Osteoblast (primary cell): ENCODE data around the gene DPP6. TPM values are rescaled to one million over a fixed set of nuclear protein-coding genes. Genes with fewer than 3 reads are reported as not detected.

Source experiments
- DNase-seq: peaks from one replicate; pipeline ENCODE4 v3.0.0; 2011; ENCODE audit warnings: low spot score, mixed read lengths; ENCODE audit not compliant: insufficient read length; ENCODE audit errors: missing footprints
- H2AFZ ChIP-seq: 2 replicates; pipeline ENCODE4 v1.6.0; 2011; ENCODE audit warnings: mild to moderate bottlenecking, low read length
- H3K27ac ChIP-seq: 2 replicates; pipeline ENCODE4 v1.5.1; 2011; ENCODE audit warnings: mild to moderate bottlenecking, low read depth, low read length, moderate library complexity
- H3K27me3 ChIP-seq: 2 replicates; pipeline ENCODE4 v1.6.0; 2012; ENCODE audit warnings: mild to moderate bottlenecking, control low read depth, inconsistent platforms, low read length, moderate library complexity; ENCODE audit not compliant: insufficient read depth
- H3K36me3 ChIP-seq: 2 replicates; pipeline ENCODE4 v1.5.1; 2011; ENCODE audit warnings: mild to moderate bottlenecking, low read length, control low read depth, moderate library complexity; ENCODE audit not compliant: insufficient read depth
- H3K4me1 ChIP-seq: 2 replicates; pipeline ENCODE4 v1.5.1; 2011; ENCODE audit warnings: mild to moderate bottlenecking, low read length, control low read depth, moderate library complexity; ENCODE audit not compliant: insufficient read depth
- H3K4me2 ChIP-seq: 2 replicates; pipeline ENCODE4 v1.6.0; 2011; ENCODE audit warnings: mild to moderate bottlenecking, low read length; ENCODE audit not compliant: insufficient read depth
- H3K4me3 ChIP-seq: fragments of 200-600 bp; sonication (generic); 3 replicates; pipeline ENCODE4 v1.5.1; 2012; ENCODE audit warnings: mild to moderate bottlenecking, low read length, inconsistent platforms; ENCODE audit not compliant: insufficient read depth
- H3K79me2 ChIP-seq: 2 replicates; pipeline ENCODE4 v1.6.0; 2012; ENCODE audit warnings: mild to moderate bottlenecking, low read length, control low read depth, inconsistent platforms; ENCODE audit not compliant: insufficient read depth
- H3K9me3 ChIP-seq: 2 replicates; pipeline ENCODE4 v1.5.1; 2011; ENCODE audit warnings: low read depth, low read length, control low read depth
- H4K20me1 ChIP-seq: 2 replicates; pipeline ENCODE4 v1.6.0; 2012; ENCODE audit warnings: mild to moderate bottlenecking, low read length, control low read depth; ENCODE audit not compliant: insufficient read depth
- CTCF ChIP-seq: IDR thresholded peaks from 2 replicates; pipeline ENCODE4 v1.5.1; 2011; ENCODE audit warnings: mild to moderate bottlenecking, low read depth, low read length, moderate library complexity; ENCODE audit errors: extremely low read depth
- total RNA-seq: library from RNA; depleted of rRNA; stranded (reverse); fragments of >200 nt; gene quantifications from 2 replicates; pipeline ENCODE4 v1.2.3, GENCODE V29; 2012

Gene DPP6
- total RNA-seq, 1 donor = not detected

GRCh38 chr7:154804449-154804848, 752.3 kb downstream of the DPP6 start:
- Histone ChIP-seq H3K4me3 (no peak overlapping the region), H3K27me3 (no peaks in the 10 kb centered on the region), H3K27ac (no peak overlapping the region), H3K36me3 (no peaks in the 10 kb centered on the region), H4K20me1 (no peaks in the 10 kb centered on the region), H2AFZ (no peak overlapping the region), H3K4me2 (no peak overlapping the region), H3K9me3 (no peaks in the 10 kb centered on the region), H3K4me1 (no peaks in the 10 kb centered on the region), H3K79me2 (no peaks in the 10 kb centered on the region)
- no peak for DNase-seq
- no peak for TF ChIP-seq CTCF

DNA sequence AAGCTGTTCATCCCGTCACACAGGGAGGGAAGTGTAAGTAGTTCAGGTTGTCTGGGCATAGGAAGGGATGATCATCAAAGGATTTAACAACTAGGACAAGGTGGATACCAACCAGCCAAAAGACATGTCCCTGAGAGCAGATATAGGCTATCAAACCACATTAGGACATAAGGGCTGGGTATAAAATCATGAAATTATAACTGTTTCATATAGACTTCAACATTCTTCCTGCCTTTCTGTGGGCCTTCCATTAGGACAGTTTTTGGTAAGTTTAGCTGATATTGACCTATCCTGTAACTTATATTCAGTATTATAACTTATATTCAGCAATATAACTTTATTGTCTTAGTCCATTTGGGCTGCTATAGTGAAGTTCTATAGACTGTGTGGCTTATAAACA, 759.8 kb downstream of the DPP6 start:
- TF ChIP-seq CTCF = no peak
- Histone ChIP-seq H3K9me3 (peaks cover 6% of the 10 kb centered on the region), H3K79me2 (no peaks in the 10 kb centered on the region), H3K27me3 (no peaks in the 10 kb centered on the region), H2AFZ (no peak overlapping the region), H3K4me3 (no peak overlapping the region), H3K4me2 (no peak overlapping the region), H3K4me1 (no peaks in the 10 kb centered on the region), H3K36me3 (no peaks in the 10 kb centered on the region), H3K27ac (no peak overlapping the region), H4K20me1 (no peaks in the 10 kb centered on the region)
- no peak for DNase-seq

DNA sequence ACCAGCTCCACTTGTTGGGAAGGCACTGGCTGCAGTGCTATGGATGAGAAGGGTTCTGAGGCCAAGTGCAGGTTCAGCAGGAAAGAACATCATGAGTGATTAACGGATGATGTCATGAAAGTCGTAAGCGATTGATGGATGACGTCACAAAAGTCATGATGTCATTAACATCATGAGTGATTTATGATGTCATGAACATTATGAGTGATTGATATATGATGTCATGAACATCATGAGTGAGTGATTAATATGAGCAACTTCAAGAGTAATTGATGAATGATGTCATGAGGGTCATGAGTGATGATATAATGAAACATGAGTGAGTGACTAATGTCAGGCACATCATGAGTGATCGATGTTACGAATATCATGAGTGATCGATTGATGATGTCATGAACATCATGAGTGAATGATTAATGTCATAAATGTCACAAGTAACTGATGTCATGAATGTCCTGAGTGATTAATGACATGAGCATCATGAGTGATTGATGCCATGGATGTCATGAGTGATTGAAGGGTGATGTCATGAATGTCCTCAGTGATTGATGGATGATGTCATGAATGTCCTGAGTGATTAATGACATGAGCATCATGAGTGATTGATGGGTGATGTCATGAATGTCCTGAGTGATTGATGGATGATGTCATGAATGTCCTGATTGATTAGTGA, 765.2 kb downstream of the DPP6 start:
- Histone ChIP-seq H3K79me2 (no peaks in the 10 kb centered on the region), H4K20me1 (no peaks in the 10 kb centered on the region), H3K27me3 (no peaks in the 10 kb centered on the region), H3K36me3 (no peaks in the 10 kb centered on the region), H3K9me3 (peaks cover 4% of the 10 kb centered on the region), H3K27ac (no peak overlapping the region), H3K4me3 (no peak overlapping the region), H3K4me2 (no peak overlapping the region), H3K4me1 (no peaks in the 10 kb centered on the region), H2AFZ (no peak overlapping the region)
- TF ChIP-seq CTCF = no peak
- no peak for DNase-seq

DNA sequence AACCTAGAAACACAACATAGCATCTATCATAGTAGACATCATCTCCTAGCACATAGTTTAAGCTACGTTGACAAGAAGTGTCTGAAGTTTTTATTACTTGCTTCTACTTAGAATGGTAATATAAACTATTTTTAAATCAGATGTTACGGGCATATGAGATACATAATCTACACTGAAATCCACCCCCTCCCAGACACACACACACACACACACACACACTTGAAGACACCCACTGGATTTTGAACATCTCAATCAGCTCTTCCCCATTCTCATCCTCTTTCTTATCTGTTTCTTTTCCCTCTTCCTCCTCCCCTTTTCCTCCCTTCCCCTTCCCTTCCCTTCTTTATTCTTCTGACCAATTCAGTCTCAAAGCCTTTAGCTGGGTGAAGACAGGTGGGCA, 774.8 kb downstream of the DPP6 start:
- no peak overlapping the region for H3K4me2 ChIP-seq
- TF ChIP-seq CTCF = no peak
- H4K20me1 ChIP-seq = no peaks in the 10 kb centered on the region
- no peaks in the 10 kb centered on the region for H3K27me3 ChIP-seq
- no peak overlapping the region for H3K4me3 ChIP-seq
- no peak overlapping the region for H3K27ac ChIP-seq
- H3K4me1 ChIP-seq = no peaks in the 10 kb centered on the region
- H3K36me3 ChIP-seq = no peaks in the 10 kb centered on the region
- no peaks in the 10 kb centered on the region for H3K9me3 ChIP-seq
- H3K79me2 ChIP-seq = no peaks in the 10 kb centered on the region
- DNase-seq = no peak
- no peak overlapping the region for H2AFZ ChIP-seq
